Limb (tissue), 2 donors: ENCODE data around the gene ERFE.
"Not testable (repeated sequence)": the region's sequence is repeated elsewhere in the genome, so short reads cannot be mapped to it uniquely, and the experiment has no call there.

Experiments used
- DNase-seq, 2 donors: peaks; one replicate each; pipeline ENCODE4 v3.0.0-alpha.2; 2016; ENCODE audit errors: extremely low spot score in 2 of 2

Gene ERFE

DNA sequence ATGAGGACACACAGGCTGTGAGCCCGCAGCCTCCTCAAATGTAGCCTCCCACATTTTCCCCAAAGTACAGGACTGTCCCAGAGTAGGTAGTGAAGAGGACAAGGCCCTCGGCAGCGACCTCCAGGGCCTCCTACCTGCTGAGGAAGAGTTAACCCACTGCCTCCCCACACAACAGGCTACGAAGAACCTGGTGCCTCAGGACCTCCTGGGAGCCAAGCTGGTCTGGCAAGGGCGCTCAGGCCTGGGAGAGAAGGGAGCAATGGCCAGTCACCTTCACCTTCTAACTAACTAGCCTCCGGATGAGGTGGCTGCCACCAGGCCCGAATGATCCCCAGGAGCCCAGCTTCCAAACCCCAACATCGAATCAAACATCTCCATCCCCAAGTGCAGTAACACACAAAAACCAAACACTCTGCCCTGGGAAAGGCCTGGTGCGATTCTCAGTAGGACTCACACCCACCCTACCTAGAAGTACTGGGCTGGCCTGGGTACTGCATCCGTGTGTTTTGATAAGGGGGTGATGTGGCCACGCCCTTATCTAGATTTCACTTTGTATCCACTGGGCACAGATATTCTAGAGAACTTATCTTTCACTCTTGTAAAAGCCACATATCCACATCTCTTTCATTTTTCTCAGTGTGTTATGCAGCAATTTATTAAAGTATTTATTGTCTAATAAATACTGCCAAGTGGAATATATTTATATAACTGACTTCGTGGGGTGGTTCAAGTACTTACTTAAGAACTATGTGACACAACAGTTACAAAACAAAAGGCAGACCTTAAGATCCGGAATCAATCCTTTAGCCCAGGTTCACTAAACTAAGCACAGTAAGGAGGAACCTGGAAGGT, 9.7 kb downstream of the ERFE start:
- DNase-seq = no peak

GRCh38 chr2:238169048-238169707, 10.4 kb downstream of the ERFE start:
- DNase-seq = peak in 1 of 2 donors; percentile 31

DNA sequence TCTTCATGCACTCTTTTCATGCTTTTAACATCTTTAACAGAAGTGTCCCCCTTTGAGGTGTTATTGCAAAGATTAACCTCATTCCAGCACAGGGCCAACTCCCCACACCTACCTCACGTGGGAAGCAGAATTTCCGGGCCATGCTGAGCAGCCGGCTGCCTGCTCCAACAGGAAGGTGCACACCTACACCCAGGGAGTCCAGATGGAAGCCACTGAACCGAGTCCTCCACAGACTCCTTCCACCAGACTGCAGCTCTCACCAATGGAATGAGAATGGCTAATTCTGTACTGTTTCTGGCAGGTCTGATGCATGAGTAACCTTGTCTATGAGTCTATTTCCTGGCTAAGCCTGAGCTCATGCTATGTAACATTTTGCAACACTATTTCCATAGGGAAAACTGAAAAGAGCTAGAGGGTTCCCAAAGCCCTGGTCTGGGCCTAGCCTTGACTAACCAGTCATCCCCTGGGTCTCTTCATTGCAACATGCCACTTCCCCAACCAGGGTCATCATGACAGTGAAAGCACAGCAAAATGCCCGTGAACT, 11.0 kb downstream of the ERFE start:
- DNase-seq = peak in 1 of 2 donors; percentile 30

DNA sequence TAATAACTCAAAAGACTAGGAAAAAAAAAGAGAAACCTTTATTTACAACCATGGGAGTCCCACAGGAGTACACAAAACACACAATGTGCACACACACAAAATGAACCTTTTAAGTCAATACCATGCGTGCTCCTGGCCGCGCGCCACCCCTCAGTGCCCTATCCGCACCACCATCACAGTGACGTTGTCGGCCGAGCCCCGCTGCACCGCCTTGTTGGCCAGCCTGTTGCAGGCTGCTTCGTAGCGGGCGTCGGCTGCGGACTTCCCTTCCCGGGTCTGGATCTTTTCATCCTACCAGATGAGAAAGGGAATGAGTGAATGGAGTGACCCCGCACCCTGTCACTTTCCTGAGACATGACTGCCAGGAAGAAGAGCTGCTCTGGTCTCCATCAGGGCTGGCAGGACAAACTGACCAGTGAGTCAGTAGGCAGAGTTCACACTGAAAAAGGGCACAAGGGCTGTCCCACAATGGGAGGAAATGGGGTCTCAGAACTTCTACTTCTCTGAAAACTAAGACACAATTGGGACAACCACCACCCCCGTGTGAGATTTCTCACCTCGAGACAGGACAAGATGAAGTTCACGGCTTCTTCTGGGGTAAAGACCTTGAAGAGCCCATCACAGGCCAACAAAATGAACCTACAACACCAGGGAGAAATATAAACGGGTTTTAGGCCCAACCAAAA, 11.8 kb downstream of the ERFE start:
- no peak for DNase-seq

DNA sequence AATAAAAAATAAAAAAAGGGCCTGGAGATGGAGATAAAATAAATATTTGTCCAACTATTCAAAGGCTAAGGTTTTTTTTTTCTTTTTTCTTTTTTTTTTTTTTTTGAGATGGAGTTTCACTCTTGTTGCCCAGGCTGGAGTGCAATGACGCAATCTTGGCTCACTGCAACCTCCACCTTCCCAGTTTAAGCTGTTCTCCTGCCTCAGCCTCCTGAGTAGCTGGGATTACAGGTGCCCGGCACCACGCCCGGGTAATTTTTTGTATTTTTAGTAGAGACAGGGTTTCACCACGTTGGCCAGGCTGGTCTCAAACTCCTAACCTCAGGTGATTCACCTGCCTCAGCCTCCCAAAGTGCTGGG, 12.3 kb downstream of the ERFE start:
- DNase-seq = not testable (repeated sequence)

- DNase-seq = no peak
Observed at GRCh38 chr2:238171575-238172187, 12.9 kb downstream of the ERFE start.

DNA sequence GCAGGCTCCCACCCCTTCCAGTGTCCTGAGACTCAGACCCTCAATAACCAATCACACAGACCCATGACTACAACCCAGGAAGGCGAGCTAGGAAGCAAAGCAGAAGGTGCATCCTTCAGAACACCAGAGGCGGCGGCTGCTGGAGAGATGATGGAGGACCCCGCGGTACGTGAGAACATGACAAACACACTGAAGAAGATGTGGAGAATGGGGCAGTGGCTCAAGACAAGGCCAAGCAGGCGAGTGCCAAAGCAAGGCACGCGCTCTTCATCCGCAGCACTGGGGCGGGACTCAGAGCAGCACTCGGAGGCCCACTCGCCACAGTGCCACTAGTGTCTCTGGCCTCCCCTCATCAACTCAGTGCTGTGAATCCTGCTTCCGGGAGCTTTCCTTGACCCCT, 13.7 kb downstream of the ERFE start:
- no peak for DNase-seq

- DNase-seq = no peak
Observed at GRCh38 chr2:238173692-238174091, 14.9 kb downstream of the ERFE start.

DNA sequence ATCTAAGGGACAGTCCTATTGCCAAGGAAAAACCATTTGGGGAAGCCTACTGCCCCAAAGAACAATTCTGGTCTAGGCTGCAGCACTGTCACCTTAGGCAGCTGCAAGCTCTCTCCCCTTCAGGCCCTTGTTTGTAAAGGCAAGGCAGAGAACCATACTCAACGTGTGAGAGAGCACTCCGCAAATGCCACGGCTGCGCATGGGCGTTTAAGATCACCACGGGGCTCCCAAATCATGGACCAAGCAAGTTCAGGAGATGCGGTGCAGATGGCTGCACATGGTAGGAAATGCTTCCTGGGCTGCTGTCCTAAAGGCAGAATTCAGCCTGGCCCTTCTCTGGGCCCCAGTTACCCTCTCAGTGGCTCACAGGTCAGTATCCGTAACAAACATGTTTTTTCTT, 15.5 kb downstream of the ERFE start:
- no peak for DNase-seq

DNA sequence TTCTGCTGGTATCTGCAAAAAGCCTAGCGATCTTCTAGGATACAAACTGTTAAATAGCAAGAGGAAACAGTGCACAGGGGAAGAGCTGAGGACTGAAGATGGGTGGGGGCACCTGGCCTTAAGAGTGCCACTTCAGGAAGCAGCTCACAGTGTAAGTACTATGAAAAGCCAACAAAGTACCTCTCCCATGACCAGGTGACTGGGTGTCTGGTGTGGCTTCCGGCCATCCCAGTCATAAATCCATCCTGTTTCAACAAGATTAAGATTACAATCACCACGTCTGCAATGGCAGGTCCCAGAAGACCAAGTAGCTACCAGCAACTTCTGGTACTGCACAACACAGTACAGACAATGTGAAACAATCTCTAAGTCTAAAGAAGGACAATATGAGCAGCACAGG, 15.9 kb downstream of the ERFE start:
- DNase-seq = no peak

DNA sequence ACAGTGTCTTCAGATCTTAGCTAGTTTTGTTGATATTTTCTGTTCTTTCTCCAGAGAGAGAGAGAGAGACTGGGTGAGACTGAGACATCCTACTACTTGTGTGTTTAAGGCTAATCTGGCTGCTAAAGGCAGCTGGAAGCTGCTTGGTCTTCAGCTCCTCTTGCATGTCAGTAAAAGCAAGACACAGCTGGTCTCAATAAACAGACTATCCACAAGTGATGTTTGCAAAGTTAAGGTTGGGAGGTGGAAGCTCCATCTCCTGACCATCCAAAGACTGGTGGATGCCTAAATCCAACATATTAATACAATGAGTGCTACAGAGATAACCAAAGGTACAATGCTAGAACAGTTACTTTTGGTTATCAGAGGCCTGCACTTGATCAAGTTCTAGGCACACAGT, 17.8 kb downstream of the ERFE start:
- no peak for DNase-seq

DNA sequence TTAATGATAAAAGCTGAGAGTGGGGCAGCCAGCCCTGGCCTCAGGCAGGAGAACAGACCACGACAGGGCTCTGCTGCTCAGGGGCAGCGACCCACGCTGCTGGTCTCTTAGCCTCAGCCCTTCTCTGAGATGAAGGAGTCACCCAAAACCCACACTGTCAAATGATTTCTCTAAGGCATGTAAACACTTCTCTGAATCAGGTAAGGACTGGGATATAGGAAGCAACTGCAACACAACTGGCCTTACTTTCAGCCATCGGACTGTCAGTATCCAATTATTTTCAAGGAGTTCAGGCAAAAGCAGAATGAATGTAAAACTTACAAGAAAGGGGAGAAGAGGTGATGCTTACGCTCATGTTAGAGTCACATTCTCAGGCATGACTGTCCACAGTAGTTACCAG, 21.8 kb downstream of the ERFE start:
- DNase-seq = no peak

GRCh38 chr2:238182362-238182761, 23.6 kb downstream of the ERFE start:
- no peak for DNase-seq

GRCh38 chr2:238183821-238184220, 25.1 kb downstream of the ERFE start:
- no peak for DNase-seq

DNA sequence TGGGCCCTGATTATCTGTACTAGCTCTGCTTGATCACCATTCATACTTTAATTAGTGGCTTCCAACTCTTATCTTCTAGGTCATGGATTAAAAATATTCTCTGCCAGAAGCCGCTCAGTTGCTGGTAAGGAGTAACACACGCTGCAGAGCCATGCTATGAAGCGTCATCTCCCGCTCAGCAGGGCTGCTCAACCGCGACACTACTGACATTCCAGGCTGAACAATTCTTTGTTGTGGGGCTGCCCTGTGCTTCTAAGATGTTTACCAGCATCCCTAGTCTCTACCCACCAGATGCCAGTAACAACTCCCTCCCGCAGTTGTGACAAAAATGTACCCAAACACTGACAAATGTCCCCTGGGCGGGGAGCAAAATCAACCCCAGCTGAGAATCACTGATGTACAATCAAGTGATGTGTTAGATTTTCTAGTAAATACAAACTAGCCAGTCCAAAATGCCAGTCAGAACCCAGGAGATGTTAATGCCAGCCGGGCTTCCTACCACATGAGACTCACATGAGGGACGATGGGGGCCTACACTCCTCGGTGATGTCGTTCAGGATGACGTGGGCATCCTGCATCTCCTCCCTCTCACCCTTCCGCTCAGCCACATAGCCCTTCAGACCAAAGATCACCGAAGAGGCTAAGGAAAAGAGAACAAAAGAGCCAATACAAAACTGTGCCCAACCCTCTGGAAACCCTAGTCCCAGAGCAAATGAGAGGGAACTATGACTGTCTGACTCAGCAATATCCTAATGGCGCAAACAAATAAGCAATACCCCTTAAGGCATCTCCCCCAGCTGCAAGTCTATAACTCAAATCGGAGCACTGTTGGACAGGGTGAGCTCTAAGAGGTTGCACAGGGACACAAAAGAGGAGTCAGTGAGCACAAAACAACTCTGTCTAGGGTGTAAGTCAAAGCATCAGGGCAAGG, 29.1 kb downstream of the ERFE start:
- DNase-seq = no peak

DNA sequence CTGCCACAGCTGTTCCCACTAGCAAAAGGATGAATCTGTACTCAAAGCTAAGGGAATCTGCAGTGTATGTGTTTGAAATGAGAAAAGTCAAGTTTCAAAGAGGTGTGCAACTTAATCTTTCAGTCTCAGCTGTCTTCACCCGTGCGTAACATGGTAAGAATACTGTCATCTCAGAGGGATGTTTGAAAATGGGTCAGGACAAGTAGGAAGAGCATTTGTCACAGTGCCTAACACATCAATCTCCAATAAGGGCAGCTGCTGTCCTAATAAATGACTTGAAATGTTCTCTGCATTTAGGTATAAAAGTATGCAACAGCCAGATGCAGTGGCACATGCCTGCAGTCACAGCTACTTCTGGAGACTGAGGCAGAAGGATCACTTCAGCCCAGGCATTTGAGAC, 31.7 kb downstream of the ERFE start:
- DNase-seq = no peak

DNA sequence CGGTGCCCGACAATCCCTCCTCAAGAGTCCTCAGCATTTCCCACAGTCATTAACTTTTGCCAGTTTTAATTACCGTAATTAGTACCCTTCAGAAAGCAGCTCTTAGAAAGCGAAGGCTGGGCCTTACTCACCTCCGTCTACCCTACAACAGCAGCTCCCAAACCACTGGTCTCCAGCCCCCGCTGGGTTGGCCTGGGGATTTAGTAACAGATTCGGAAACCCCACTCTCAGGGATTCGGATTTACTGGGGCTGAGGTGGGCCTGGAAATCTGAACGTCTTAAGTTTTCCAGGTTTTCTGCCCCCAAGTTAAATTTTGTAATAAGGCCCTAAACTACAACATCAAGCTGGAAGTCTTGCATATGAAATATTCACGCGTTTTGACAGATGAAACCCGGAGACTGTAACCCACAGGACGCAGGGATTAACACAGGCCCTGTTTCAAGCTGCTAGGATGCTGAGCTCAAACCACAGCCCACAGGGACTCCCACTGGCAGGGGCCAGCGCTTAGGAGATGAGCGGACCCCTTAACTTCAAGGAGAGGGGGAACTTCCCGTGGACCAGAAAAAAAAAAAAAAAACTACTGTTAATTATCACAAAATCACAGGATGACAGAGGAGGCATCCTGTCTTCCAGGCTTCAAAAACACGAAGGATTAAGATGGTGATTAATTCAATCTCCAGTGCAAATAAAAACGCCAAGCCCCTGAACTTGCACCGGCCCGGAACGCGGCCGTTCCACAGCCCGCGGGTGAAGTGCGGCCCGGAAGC, 43.7 kb downstream of the ERFE start:
- no peak for DNase-seq

DNA sequence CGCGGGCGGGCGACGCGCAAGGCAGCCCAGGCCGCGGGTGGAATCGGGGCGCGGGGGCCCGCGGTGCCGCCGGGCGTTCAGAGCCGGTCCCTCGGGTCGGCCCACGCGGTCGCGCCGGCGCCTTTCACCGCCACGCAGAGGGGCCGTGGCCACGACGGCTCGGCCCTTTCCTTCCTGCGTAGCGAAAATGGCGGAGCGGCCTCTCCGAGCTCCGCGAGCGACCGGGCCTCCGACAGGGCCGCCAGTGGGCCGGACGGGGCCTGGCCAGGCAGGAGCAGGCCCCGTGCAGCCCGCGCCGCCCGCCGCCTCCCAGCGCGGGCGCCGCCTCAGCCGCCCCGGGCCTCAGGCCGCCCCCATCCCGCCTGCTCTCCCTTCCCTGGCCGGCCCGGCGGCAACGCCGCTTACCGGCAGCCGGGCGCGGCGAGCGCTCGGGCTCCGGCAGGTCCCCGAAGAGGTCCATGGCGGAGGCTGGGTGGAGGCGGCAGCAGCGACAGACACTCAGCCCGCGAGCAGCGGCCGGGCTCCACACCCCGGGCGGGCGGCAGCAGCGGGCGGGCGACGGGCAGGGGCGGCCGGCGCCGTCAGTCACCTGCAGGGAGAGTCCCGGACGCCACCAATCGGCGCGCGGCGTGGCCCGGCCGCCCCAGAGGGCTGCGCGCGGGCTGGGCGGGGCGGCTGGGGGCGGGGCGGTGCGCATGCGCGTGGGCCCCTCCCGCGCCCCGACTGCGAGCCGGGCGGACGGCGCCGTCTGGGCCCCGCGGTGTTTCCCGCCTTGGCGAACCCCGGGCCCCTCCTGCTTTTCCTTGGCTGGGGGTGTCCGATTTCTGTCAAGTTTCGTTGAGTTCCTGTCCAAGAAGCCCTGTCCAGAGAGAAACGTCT, 44.6 kb downstream of the ERFE start, which contains the start of gene ILKAP:
ILKAP (minus strand) TSS at position 602 of the 879 bp plus-strand sequence; CDS start at position 460, 142 bp downstream.
- DNase-seq = peak; percentile 87 to 94
